GM19455 (cell line): ENCODE data around the gene HTRA2.
A peak's percentile ranks its signal among the peaks of the same experiment; 100 is the strongest.

Source experiments
- ATAC-seq: cut with Tn5 transposase; IDR thresholded peaks from one replicate; pipeline ENCODE4 v1.9.1; 2021; ENCODE audit not compliant: unreplicated experiment

HTRA2 gene

GRCh38 chr2:74515271-74515980 is 14.3 kb upstream of the HTRA2 start:
- peak; percentile 25 for ATAC-seq

GRCh38 chr2:74515981-74516633 is 13.6 kb upstream of the HTRA2 start:
- peak; percentile 72 for ATAC-seq

- no peak for ATAC-seq
These were observed 13.1 kb upstream of the HTRA2 start for GRCh38 chr2:74516650-74517049.

GRCh38 chr2:74522516-74522915 is 7.2 kb upstream of the HTRA2 start:
- ATAC-seq, result no peak

- ATAC-seq, result no peak
These were observed 5.7 kb upstream of the HTRA2 start for GRCh38 chr2:74524005-74524404.

- ATAC-seq, result no peak
These were observed 4.6 kb upstream of the HTRA2 start for GRCh38 chr2:74524955-74525716.

GRCh38 chr2:74525717-74526648 is 3.8 kb upstream of the HTRA2 start, which contains the start of gene DQX1:
TSS of gene DQX1 (minus strand) at chr2:74526231. CDS start at chr2:74525729, 502 bp downstream.
- ATAC-seq, result no peak

- no peak for ATAC-seq
These were observed 3.0 kb upstream of the HTRA2 start for GRCh38 chr2:74526649-74527230.

GRCh38 chr2:74527741-74528140 is 2.0 kb upstream of the HTRA2 start:
- no peak for ATAC-seq

- peak; percentile 3 for ATAC-seq
These were observed 955 bp upstream of the HTRA2 start for GRCh38 chr2:74528600-74529356.

GRCh38 chr2:74530239-74531187 is 780 bp downstream of the HTRA2 start:
- peak; percentile 20 for ATAC-seq

- no peak for ATAC-seq
These were observed 1.9 kb downstream of the HTRA2 start for GRCh38 chr2:74531666-74532065.

- no peak for ATAC-seq
These were observed 2.5 kb downstream of the HTRA2 start for GRCh38 chr2:74532222-74532621.

GRCh38 chr2:74533464-74533863 is 3.7 kb downstream of the HTRA2 start:
- ATAC-seq, result no peak

- no peak for ATAC-seq
These were observed 4.7 kb downstream of the HTRA2 start for GRCh38 chr2:74534411-74534810.

- no peak for ATAC-seq
These were observed 5.8 kb downstream of the HTRA2 start for GRCh38 chr2:74535440-74535965.

GRCh38 chr2:74536166-74536950 is 6.6 kb downstream of the HTRA2 start:
- no peak for ATAC-seq

- no peak for ATAC-seq
These were observed 7.4 kb downstream of the HTRA2 start for GRCh38 chr2:74537140-74537539.
